DMS153 (cell line): Measurements from ENCODE around the gene ARFGEF2.
"Not testable (repeated sequence)": the region's sequence is repeated elsewhere in the genome, so short reads cannot be mapped to it uniquely, and the experiment has no call there.

Experiments
- DNase-seq: peaks from one replicate; lab custom pipeline; 2025; lab: John Stamatoyannopoulos, UW

ARFGEF2 gene

GRCh38 chr20:48951646-48952045 is 30.1 kb downstream of the ARFGEF2 start:
- no peak for DNase-seq

GRCh38 chr20:48952656-48953055 is 31.1 kb downstream of the ARFGEF2 start:
- no peak for DNase-seq

DNA sequence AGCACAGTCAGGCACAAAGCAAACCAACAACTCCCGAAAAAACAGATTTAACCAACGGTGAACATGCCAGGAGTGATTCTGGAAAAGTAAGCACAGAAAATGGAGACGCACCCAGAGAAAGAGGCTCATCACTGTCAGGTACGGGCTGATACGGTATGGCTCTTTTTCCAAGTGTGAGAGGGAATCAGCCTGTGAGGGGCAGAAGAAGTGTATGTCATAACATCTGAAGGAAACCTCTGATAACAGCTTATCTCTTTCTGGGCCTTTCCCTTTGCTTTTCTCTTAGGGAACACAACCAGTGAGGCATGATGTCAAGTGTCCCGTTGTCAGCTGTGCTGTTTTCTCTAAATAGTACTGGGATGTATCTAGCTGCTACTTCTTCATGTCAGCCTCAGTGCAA is 32.1 kb downstream of the ARFGEF2 start:
- no peak for DNase-seq

DNA sequence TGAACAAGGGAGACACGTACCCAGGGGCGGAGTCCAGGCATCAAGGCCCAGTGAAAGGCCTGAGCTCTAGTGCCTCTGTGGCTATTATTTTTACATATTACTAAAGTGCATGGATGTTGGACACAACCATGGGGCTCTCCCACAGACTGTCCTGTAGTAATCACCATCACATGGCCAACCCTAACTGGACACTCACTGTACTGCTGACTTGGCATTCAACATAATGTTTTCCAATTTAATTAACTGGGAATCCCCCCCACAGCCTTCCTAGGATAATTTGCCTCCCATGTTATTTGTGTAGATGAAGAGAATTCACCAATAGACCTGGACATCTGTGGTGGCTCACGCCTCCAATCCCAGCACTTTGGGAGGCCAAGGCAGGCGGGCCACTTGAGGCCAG is 34.5 kb downstream of the ARFGEF2 start:
- DNase-seq, result no peak

GRCh38 chr20:48957053-48957481 is 35.6 kb downstream of the ARFGEF2 start:
- DNase-seq, result no peak

DNA sequence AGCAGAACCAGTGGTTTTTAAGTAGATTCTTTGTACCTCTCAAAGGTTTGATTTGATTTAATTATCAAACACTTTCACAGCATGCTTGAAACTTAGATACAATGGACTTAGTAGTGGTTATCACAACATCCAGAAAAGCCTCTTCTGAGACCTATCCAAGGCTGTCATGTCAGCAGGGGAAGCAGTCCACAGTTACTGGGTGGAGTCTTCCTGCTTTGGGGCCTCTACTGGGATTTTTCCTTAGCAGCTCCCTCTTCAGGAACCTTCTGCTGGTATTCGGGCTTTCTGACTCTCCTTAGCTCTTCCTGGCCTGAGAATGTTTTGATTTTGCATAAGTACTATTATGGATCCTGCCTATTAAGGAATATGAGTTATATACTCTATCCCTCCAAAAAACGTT is 36.0 kb downstream of the ARFGEF2 start:
- DNase-seq, result no peak

DNA sequence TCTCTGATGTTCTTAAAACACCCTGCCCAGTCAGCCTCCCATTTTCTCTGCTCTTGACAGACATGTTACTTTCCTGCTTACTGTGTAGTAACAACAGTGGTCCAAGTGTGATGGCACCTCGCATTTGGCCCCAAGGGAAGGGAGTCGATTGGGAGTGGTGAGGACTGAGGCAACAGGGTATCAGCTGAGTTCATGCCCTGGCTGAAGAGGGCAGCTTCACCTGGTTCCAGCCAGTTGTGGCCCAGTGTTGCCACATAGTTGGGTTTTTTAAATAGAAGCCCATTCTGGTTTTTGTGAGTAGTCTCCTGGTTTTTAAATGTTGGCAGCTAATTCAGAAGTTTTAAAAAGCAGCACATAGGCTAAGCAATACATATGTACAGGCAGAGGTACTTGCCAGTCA is 37.2 kb downstream of the ARFGEF2 start:
- DNase-seq, result no peak

GRCh38 chr20:48959899-48960550 is 38.5 kb downstream of the ARFGEF2 start:
- DNase-seq, result no peak

DNA sequence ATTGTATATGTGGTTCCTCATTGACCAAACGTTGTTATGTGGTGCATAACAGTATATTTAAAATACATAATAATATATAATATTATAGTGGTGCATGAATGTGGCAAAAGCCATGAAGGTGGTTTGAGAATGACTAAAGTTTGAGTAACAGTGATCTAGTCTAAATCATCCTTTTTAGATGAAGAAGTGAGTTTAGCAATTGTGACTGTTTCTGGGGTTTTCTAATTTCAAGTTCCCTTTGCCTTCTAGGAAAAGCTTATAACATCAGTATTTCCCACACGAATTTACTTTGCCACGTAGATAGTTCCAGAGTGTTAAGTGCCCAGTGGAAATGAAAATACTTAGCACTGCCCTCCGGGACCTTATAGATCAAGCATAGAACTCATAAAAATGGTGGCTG is 40.9 kb downstream of the ARFGEF2 start:
- DNase-seq, result no peak

DNA sequence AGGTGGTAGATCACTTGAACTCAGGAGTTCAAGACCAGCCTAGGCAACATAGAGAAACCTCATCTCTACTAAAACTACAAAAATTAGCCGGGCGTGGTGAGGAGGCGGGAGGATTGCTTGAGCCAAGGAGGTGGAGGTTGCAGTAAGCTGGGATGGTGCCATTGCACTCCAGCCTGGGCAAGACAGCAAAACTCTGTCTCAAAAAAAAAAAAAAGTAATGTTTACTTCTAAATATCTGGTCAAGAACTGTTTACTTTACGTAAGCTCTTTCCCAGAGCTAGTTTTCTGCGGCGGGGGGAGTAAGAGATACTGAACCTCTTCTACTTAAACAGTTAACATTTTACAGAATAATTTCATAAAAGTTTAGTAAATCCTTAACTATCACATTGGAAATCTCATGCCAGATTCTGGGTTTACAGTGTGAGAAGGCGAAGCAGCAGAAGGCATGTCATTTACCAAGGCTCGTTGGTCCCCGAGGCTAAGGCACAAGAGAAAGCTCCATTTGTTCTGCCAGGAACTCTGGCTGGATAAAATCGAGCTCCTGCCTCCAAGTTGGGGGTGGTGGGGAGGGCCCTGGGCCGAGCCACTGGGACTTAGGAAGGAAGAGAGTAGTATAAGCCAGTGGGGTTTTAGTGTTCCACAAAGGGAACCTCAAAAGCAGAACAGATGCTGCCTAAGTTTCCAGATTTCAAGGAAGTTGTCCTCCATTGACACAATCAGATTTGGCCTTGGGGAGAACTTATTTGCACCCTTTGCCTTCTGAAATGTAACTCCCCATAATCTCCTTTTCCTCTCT is 41.7 kb downstream of the ARFGEF2 start:
- no peak for DNase-seq

DNA sequence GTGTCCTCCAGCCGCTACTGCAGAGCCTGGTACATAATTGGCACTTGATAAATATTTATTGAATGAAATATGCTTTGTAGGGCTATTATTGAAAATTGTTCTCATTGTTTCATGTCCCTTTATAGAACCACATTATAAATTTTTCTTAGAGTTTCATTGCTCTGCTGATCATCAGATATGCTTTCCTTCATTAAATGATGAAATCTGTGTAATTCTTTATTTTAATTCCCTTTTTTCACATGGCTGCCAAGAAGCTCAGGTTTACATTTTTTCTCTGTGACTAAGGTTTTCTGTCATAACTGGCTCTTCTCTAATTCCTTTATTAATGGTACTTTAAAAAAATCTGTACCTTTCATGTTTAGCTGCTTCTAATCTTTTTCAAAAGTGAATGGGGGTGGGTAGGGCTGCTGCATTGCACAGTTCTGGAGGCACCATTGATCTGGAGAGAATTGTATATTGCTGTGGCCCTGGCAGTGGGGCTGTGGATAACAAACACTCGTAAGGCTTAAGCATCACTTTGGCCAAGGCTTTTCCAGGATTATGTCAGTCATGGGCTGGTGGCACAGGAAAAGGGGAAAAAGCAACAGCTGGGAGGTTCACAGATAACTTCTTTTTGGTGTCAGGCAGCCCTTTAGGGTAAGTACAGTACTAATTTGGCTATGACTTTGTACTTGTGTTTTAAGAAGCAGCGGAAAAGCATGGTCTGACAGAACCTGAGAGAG is 43.8 kb downstream of the ARFGEF2 start:
- DNase-seq, result no peak

- no peak for DNase-seq
Observed at GRCh38 chr20:48970681-48971365, 49.3 kb downstream of the ARFGEF2 start.

- no peak for DNase-seq
Observed at GRCh38 chr20:48971956-48972355, 50.4 kb downstream of the ARFGEF2 start.

GRCh38 chr20:48972816-48973215 is 51.3 kb downstream of the ARFGEF2 start:
- DNase-seq, result no peak

DNA sequence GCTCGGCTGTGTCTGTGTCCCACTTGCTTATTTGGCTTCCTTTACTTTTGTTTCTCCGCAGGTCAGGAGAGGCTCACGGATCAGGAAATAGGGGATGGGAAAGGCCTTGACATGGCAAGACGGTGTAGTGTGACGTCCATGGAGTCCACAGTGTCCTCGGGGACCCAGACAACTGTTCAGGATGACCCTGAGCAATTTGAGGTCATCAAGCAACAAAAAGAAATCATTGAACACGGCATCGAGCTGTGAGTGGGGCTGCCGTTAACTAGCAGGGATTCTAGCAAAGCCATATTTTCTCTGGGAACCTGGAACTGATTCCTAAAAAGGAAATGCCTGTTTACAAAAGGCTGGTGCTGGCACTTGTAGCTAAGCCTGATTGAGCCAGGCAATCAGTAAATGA is 54.4 kb downstream of the ARFGEF2 start:
- no peak for DNase-seq

GRCh38 chr20:48979980-48980379 is 58.5 kb downstream of the ARFGEF2 start:
- not testable (repeated sequence) for DNase-seq

- no peak for DNase-seq
Observed at GRCh38 chr20:48983423-48984400, 62.2 kb downstream of the ARFGEF2 start.

DNA sequence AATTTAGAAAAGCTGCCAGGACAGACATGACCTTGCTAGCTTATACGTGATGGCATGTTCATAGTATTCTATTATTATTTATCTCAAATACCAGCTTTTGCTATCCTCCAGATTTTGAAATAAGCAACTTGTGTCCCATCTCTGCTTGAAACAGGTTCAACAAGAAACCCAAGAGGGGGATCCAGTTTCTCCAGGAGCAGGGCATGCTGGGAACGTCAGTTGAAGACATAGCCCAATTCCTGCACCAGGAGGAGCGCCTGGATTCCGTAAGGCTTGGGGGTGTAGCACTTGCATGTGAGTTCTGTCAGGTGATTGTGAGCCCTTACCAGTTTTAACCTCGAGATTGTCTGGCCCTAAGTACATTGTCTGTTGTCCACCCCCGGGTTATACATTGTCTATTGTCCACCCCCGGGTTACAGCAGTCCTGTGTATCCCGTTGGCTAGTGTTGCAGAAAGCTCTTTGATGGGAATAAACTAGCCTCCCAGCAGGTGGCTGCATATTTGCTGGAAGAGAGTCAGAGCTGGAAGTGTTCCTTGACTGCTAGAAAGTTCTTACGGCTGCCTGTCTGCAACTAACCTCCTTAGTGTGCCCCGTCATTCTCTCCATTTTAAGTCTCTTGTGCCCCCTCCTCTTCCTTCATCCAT is 63.2 kb downstream of the ARFGEF2 start:
- DNase-seq, result no peak

DNA sequence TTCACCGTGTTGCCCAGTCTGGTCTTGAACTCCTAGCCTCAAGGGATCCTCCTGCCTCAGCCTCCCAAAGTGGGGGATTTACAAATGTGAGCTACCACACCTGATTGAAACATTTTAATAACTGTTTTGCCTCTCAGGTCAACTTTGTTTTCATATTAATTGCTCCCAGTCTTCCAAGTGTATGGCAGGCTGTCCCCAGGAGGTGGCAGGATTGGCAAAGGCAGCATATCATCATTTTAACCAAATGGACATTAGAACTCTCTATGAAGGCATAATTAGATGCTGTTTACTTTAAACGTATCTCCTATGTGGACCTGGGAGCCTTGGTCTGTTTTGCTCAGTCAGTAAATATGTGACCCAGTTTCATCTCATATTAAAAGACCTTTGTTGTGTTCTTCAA is 65.4 kb downstream of the ARFGEF2 start:
- no peak for DNase-seq

GRCh38 chr20:48990467-48990866 is 69.0 kb downstream of the ARFGEF2 start:
- no peak for DNase-seq

DNA sequence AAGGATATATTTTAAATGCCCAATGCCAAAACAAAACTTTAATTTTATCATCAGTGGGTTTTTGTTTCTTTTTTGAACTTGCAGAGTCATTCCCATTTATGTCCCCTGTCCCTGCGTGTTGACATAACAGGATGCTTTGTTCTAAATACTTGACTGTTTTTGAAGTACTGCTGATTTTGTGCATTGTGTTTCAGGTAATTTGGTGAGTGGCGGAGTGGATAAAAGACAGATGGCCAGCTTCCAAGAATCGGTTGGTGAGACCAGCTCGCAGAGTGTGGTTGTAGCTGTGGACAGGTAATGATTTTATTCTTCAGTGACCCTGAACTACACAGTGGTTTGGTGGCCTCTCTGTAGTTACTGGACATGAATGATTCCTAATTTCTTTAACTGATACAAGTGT is 74.1 kb downstream of the ARFGEF2 start:
- DNase-seq, result peak; percentile 88
